IMR-90 (cell line): Measurements from ENCODE around the gene TMCO1. TPM values are rescaled to one million over a fixed set of nuclear protein-coding genes. Genes with fewer than 3 reads are reported as not detected.
"Not testable (repeated sequence)": the region's sequence is repeated elsewhere in the genome, so short reads cannot be mapped to it uniquely, and the experiment has no call there.

ENCODE experiments used
- ATAC-seq: fragments of 200-7000 bp; cut with Tn5 transposase; 2 replicates; pipeline ENCODE4 v1.9.1; 2020; ENCODE audit warnings: low read depth, mild to moderate bottlenecking, moderate library complexity
- BruUV-seq: library from RNA; stranded (reverse); fragments of 400-500 nt; replicated peaks from 2 replicates; lab custom pipeline; 2021; lab: Mats Ljungman, UMichigan
- CTCF ChIA-PET: fragments of 300-600 bp; formaldehyde crosslinking; extraction: SDS; loops from one replicate; lab custom pipeline; 2021; ENCODE audit warnings: antibody characterized with exemption; lab: Yijun Ruan, JAX
- POLR2A ChIA-PET: fragments of 300-600 bp; sonication (Branson Sonifier 250); formaldehyde crosslinking; loops from one replicate; lab custom pipeline; 2022; ENCODE audit warnings: antibody characterized with exemption; ENCODE audit not compliant: unreplicated experiment; lab: Charles Lee
- DNase-seq: peaks from one replicate; pipeline ENCODE4 v3.0.0; 2013
- H2AFZ ChIP-seq: replicated peaks from 2 replicates; pipeline ENCODE3; 2013; ENCODE audit warnings: low read length, mild to moderate bottlenecking; ENCODE audit not compliant: poor library complexity
- H2AK5ac ChIP-seq: 2 replicates; pipeline ENCODE4 v1.6.1; 2013; ENCODE audit warnings: low read depth, low read length, inconsistent platforms
- H2AK9ac ChIP-seq: replicated peaks from 2 replicates; pipeline ENCODE3; 2013; ENCODE audit warnings: mild to moderate bottlenecking, low read depth, low read length, moderate library complexity; ENCODE audit not compliant: poor library complexity
- H2BK120ac ChIP-seq: 2 replicates; pipeline ENCODE4 v1.6.1; 2013; ENCODE audit warnings: low read depth, low read length, inconsistent platforms
- H2BK15ac ChIP-seq: 3 replicates; pipeline ENCODE4 v1.6.1; 2013; ENCODE audit warnings: low read depth, low read length, inconsistent platforms
- H2BK20ac ChIP-seq: 2 replicates; pipeline ENCODE4 v1.6.1; 2013; ENCODE audit warnings: low read depth, mild to moderate bottlenecking, inconsistent platforms, low read length, moderate library complexity
- H2BK5ac ChIP-seq: 2 replicates; pipeline ENCODE4 v1.6.1; 2013; ENCODE audit warnings: mild to moderate bottlenecking, low read depth, low read length, inconsistent platforms; ENCODE audit not compliant: poor library complexity, severe bottlenecking
- H3K14ac ChIP-seq: replicated peaks from 2 replicates; pipeline ENCODE4 v1.6.1; 2013; ENCODE audit warnings: low read depth, low read length, inconsistent platforms
- H3K18ac ChIP-seq: 2 replicates; pipeline ENCODE4 v1.6.1; 2013; ENCODE audit warnings: low read depth, low read length, control low read depth
- H3K23ac ChIP-seq: 2 replicates; pipeline ENCODE4 v1.6.1; 2013; ENCODE audit warnings: low read depth, low read length, inconsistent platforms
- H3K27ac ChIP-seq: 2 replicates; pipeline ENCODE4 v1.5.1; 2013; ENCODE audit warnings: mild to moderate bottlenecking, control low read depth, low read length; ENCODE audit not compliant: insufficient read depth
- H3K27me3 ChIP-seq: 2 replicates; pipeline ENCODE4 v1.6.1; 2013; ENCODE audit warnings: low read length; ENCODE audit not compliant: control insufficient read depth, insufficient read depth
- H3K36me3 ChIP-seq: 2 replicates; pipeline ENCODE4 v1.6.1; 2013; ENCODE audit warnings: low read length, mixed read lengths; ENCODE audit not compliant: control insufficient read depth, insufficient read depth
- H3K4ac ChIP-seq: 2 replicates; pipeline ENCODE4 v1.6.1; 2013; ENCODE audit warnings: low read depth, low read length, inconsistent platforms
- H3K4me1 ChIP-seq: 2 replicates; pipeline ENCODE4 v1.6.1; 2013; ENCODE audit warnings: low read length, mixed read lengths; ENCODE audit not compliant: control insufficient read depth, insufficient read depth
- H3K4me2 ChIP-seq: 2 replicates; pipeline ENCODE4 v1.6.1; 2013; ENCODE audit warnings: low read depth, mild to moderate bottlenecking, control low read depth, low read length, moderate library complexity
- H3K4me3 ChIP-seq: 2 replicates; pipeline ENCODE4 v1.5.1; 2013; ENCODE audit warnings: low read depth, mild to moderate bottlenecking, control low read depth, low read length, moderate library complexity; ENCODE audit not compliant: insufficient read depth
- H3K56ac ChIP-seq: 2 replicates; pipeline ENCODE4 v1.6.1; 2013; ENCODE audit warnings: low read length, inconsistent platforms; ENCODE audit not compliant: insufficient read depth; ENCODE audit errors: extremely low read depth
- H3K79me1 ChIP-seq, 2 experiments: 2 replicates each; pipeline ENCODE4 v1.6.1; 2013; ENCODE audit warnings: low read length in 2 of 2, inconsistent platforms in 1 of 2, low read depth in 1 of 2
- H3K9ac ChIP-seq: 2 replicates; pipeline ENCODE4 v1.6.1; 2013; ENCODE audit warnings: low read depth, low read length, control low read depth
- H3K9me1 ChIP-seq: 2 replicates; pipeline ENCODE4 v1.6.1; 2013; ENCODE audit warnings: low read length, inconsistent platforms; ENCODE audit not compliant: insufficient read depth
- H3K9me3 ChIP-seq: 2 replicates; pipeline ENCODE4 v1.6.1; 2013; ENCODE audit warnings: low read length; ENCODE audit not compliant: control insufficient read depth, insufficient read depth
- H4K20me1 ChIP-seq: 2 replicates; pipeline ENCODE4 v1.6.1; 2013; ENCODE audit warnings: low read length, inconsistent platforms; ENCODE audit not compliant: insufficient read depth
- H4K5ac ChIP-seq: 2 replicates; pipeline ENCODE4 v1.6.1; 2013; ENCODE audit warnings: mild to moderate bottlenecking, low read depth, low read length, control low read depth
- H4K8ac ChIP-seq, 2 experiments: 2 replicates each; pipeline ENCODE4 v1.6.1; 2013; ENCODE audit warnings: low read depth in 2 of 2, low read length in 2 of 2, control low read depth in 1 of 2, inconsistent platforms in 1 of 2
- H4K91ac ChIP-seq: 2 replicates; pipeline ENCODE4 v1.6.1; 2013; ENCODE audit warnings: low read depth, low read length, inconsistent platforms; ENCODE audit not compliant: insufficient read depth
- NFE2L2 ChIP-seq: fragments of 150-350 bp; IDR thresholded peaks from 2 replicates; pipeline ENCODE4 v1.6.1; 2016; ENCODE audit warnings: low read depth, mild to moderate bottlenecking, low read length
- WGBS, 2 experiments: methylation state at CpG; one replicate each; pipeline versions ENCODE4 v1.1.5 to v1.1.7; 2013; ENCODE audit warnings: missing lambda C conversion rate in 2 of 2; ENCODE audit not compliant: insufficient read length in 1 of 2; ENCODE audit errors: extremely low coverage in 2 of 2; 5-methylcytosine and 5-hydroxymethylcytosine counted together
- dilution Hi-C: fragments of 300-500 bp; cut with HindIII; formaldehyde crosslinking; loops from one replicate; pipeline ENCODE4 v1.14.3; 2018; ENCODE audit warnings: low sequenced_read_pairs; ENCODE audit not compliant: unreplicated experiment
- in situ Hi-C: fragments of 300-500 bp; cut with MboI; formaldehyde crosslinking; loops from 3 replicates; pipeline ENCODE4 v1.14.3; 2019; ENCODE audit warnings: low sequenced_read_pairs, inconsistent platforms, mixed read lengths
- intact Hi-C: fragments of 100-400 bp; cut with micrococcal nuclease; formaldehyde crosslinking; loops from 2 replicates; pipeline ENCODE4 v1.10.0; 2022
- polyA plus RNA-seq, 3 experiments: library from polyadenylated mRNA; depleted of rRNA; stranded (reverse); fragments of >200 nt; gene quantifications; 2 replicates each; pipeline ENCODE4 v1.2.3, GENCODE V29; 2012; ENCODE audit warnings: low replicate concordance in 1 of 3
- total RNA-seq: library from RNA; depleted of rRNA; stranded (reverse); fragments of >200 nt; gene quantifications from 2 replicates; pipeline ENCODE4 v1.2.3, GENCODE V29; 2012

TMCO1 gene
- total and polyA plus RNA-seq, 2 of the 4 experiments (the other 2 are of a cell fraction): 86.4 to 113 TPM

DNA sequence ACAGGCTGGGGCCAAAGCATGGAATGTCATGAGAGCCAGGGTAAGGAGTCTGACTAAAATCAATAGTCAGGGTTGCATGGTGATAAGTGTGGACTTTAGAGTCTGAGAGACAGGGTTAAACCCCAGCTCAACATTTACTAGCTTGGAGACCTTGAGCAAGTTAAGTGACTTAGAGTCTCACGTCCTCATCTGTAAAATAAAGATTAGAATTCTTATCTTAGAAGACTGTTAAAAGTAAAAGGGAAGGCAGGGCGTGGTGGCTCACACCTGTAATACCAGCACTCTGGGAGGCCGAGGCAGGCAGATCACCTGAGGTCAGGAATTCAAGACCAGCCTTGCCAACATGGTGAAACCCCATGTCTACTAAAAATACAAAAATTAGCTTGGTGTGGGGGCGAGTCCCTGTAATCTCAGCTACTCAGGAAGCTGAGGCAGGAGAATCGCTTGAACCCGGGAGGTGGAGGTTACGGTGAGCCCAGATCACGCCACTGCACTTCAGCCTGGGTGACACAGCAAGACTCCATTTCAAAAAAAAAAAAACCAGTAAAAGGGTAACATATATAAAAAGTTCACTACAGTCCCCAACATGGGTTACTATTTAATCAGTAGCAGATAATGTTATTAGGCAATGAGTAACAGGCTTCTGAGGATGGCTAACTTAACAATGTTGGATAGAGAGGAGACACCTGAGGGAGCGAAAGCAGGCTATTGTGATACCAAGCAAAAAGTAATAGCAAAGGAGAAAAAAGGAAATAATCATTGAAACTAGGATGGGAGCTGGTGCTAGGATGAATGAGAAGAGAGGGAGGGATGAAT is 20.8 kb downstream of the TMCO1 start (continued):
- TF ChIP-seq NFE2L2: no peak

DNA sequence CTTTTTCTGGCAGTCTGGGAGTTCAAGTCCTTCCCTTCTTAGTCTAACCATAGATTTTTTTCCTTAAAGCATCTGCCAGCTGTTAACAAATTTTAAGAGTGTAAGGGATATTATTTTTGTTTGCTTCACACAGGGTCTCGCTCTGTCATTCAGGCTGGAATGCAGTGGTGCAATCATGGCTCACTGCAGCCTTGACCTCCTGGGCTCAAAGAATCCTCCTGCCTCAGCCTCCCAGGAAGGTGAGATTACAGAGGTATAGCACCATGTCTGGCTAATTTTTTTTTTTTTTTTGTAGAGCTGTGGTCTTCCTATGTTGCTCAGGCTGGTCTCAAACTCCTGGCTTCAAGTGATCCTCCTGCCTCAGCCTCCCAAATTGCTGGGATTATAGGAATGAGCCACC is 23.8 kb downstream of the TMCO1 start:
- H3K56ac ChIP-seq, H3K9me1 ChIP-seq, H4K91ac ChIP-seq, H3K9me3 ChIP-seq, intact Hi-C loops, H3K27ac ChIP-seq, H3K23ac ChIP-seq, H4K20me1 ChIP-seq, H2AFZ ChIP-seq, H4K8ac ChIP-seq, in situ Hi-C loops, DNase-seq, H3K9ac ChIP-seq, H4K5ac ChIP-seq, H2BK5ac ChIP-seq, H3K4me1 ChIP-seq, H2AK9ac ChIP-seq, H3K14ac ChIP-seq, H2BK15ac ChIP-seq, H2AK5ac ChIP-seq, BruUV-seq, ATAC-seq, dilution Hi-C loops, POLR2A ChIA-PET, H3K4me3 ChIP-seq, H2BK120ac ChIP-seq, H3K79me1 ChIP-seq, H3K4ac ChIP-seq, H3K27me3 ChIP-seq, H2BK20ac ChIP-seq, H3K4me2 ChIP-seq, H3K18ac ChIP-seq: not testable (repeated sequence)
- peaks cover 24% of the 10 kb centered on the region for H3K36me3 ChIP-seq
- CTCF ChIA-PET: interaction anchor here (0.7 kb wide), 1 partner anchor 26 kb away, joined by 7 read pairs; no protein-coding TSS in a partner anchor
- no CpG with 5 or more reads among the region's 1 CpG for WGBS, 2 experiments
